SK-N-SH treated with all-trans-retinoic acid at 6 μM for 48 hours (cell line): ENCODE measurements around the gene ZNF619.
"Not testable (repeated sequence)": the region's sequence is repeated elsewhere in the genome, so short reads cannot be mapped to it uniquely, and the experiment has no call there.

ENCODE experiments used
- ATAC-seq: fragments of 200-7000 bp; cut with Tn5 transposase; 3 replicates; pipeline ENCODE4 v1.9.1; 2020; ENCODE audit warnings: mild to moderate bottlenecking, moderate library complexity
- ARNTL ChIP-seq: fragments of 450-650 bp; formaldehyde crosslinking; IDR thresholded peaks from 2 replicates; pipeline ENCODE4 v1.5.0; 2020; ENCODE audit warnings: low read depth, mild to moderate bottlenecking, moderate library complexity, borderline replicate concordance
- BACH2 ChIP-seq: fragments of 250-450 bp; sonication (Bioruptor Pico); IDR thresholded peaks from 2 replicates; pipeline ENCODE4 v1.9.0; 2021; ENCODE audit warnings: mild to moderate bottlenecking, borderline replicate concordance
- CSDC2 ChIP-seq: fragments of 250-450 bp; sonication (Bioruptor Pico); IDR thresholded peaks from 2 replicates; pipeline ENCODE4 v1.5.0; 2020; ENCODE audit warnings: mild to moderate bottlenecking, moderate library complexity
- ESRRG ChIP-seq: fragments of 250-450 bp; sonication (Bioruptor Pico); IDR thresholded peaks from 2 replicates; pipeline ENCODE4 v1.6.1; 2021; ENCODE audit warnings: mild to moderate bottlenecking
- GLIS3 ChIP-seq: fragments of 250-450 bp; sonication (Bioruptor Pico); IDR thresholded peaks from 2 replicates; pipeline ENCODE4 v1.5.0; 2020; ENCODE audit warnings: mild to moderate bottlenecking, moderate library complexity
- ISL1 ChIP-seq: fragments of 250-450 bp; sonication (Bioruptor Pico); IDR thresholded peaks from 2 replicates; pipeline ENCODE4 v2.1.2; 2022; ENCODE audit warnings: mild to moderate bottlenecking, moderate library complexity
- OSR1 ChIP-seq: fragments of 250-450 bp; sonication (Bioruptor Pico); IDR thresholded peaks from 2 replicates; pipeline ENCODE4 v1.8.0; 2022; ENCODE audit warnings: moderate library complexity, mild to moderate bottlenecking, inconsistent platforms
- PPARA ChIP-seq: fragments of 250-450 bp; sonication (Bioruptor Pico); IDR thresholded peaks from 2 replicates; pipeline ENCODE4 v1.5.0; 2020; ENCODE audit warnings: mild to moderate bottlenecking, borderline replicate concordance
- RARB ChIP-seq: fragments of 250-450 bp; sonication (Bioruptor Pico); IDR thresholded peaks from 2 replicates; pipeline ENCODE4 v1.8.0; 2021; ENCODE audit warnings: mild to moderate bottlenecking, moderate library complexity
- TCF4 ChIP-seq: fragments of 250-450 bp; sonication (Bioruptor Pico); IDR thresholded peaks from 2 replicates; pipeline ENCODE4 v1.8.0; 2021; ENCODE audit warnings: mild to moderate bottlenecking, moderate library complexity, borderline replicate concordance
- ZC3H10 ChIP-seq: fragments of 250-450 bp; sonication (Bioruptor Pico); IDR thresholded peaks from 2 replicates; pipeline ENCODE4 v1.5.1; 2021; ENCODE audit warnings: mild to moderate bottlenecking, moderate library complexity
- ZFP3 ChIP-seq: fragments of 250-450 bp; sonication (Bioruptor Pico); IDR thresholded peaks from 2 replicates; pipeline ENCODE4 v1.5.0; 2020; ENCODE audit warnings: mild to moderate bottlenecking, moderate library complexity
- ZNF565 ChIP-seq: fragments of 450-650 bp; formaldehyde crosslinking; conservative IDR thresholded peaks from 2 replicates; pipeline ENCODE4 v1.5.0; 2020; ENCODE audit warnings: low read depth, mild to moderate bottlenecking, moderate library complexity
- ZNF70 ChIP-seq: fragments of 450-650 bp; formaldehyde crosslinking; IDR thresholded peaks from 2 replicates; pipeline ENCODE4 v1.5.0; 2020; ENCODE audit warnings: mild to moderate bottlenecking, moderate library complexity
- ZNF8 ChIP-seq: fragments of 450-650 bp; formaldehyde crosslinking; IDR thresholded peaks from 2 replicates; pipeline ENCODE4 v1.5.0; 2020; ENCODE audit warnings: mild to moderate bottlenecking, moderate library complexity
- TF ChIP-seq, protein P1 (sequence below): fragments of 250-450 bp; sonication (Bioruptor Pico); IDR thresholded peaks from 2 replicates; pipeline ENCODE4 v1.5.1; 2020; ENCODE audit warnings: low read depth, mild to moderate bottlenecking, moderate library complexity
- TF ChIP-seq, protein P2 (sequence below): fragments of 250-450 bp; sonication (Bioruptor Pico); IDR thresholded peaks from 2 replicates; pipeline ENCODE4 v1.5.0; 2020; ENCODE audit warnings: mild to moderate bottlenecking, moderate library complexity
- TF ChIP-seq, protein P3 (sequence below): fragments of 250-450 bp; sonication (Bioruptor Pico); IDR thresholded peaks from 2 replicates; pipeline ENCODE4 v1.5.1; 2021; ENCODE audit warnings: mild to moderate bottlenecking, moderate library complexity
- TF ChIP-seq, protein P4 (sequence below): fragments of 250-450 bp; sonication (Bioruptor Pico); IDR thresholded peaks from 2 replicates; pipeline ENCODE4 v1.8.0; 2021; ENCODE audit warnings: low read depth, mild to moderate bottlenecking, moderate library complexity, borderline replicate concordance

ZNF619 gene

DNA sequence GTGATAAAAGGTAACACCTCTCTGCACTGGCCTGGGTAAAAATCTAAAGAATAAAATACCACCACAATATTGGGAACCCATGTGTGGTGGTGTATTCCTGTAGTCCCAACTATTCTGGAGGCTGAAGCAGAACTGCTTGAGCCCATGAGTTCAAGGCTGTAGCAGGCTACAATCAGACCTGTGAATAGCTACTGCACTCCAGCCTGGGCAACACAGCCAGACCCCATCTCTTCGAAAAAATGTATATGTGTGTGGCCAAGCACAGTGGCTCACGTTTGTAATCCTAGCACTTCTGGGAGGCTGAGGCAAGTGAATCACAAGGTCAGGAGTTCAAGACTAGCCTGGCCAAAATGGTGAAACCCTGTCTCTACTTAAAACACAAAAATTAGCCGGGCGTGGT is 21.6 kb upstream of the ZNF619 start:
- TF ChIP-seq OSR1 (CRISPR knock-in tag) (no peak), ISL1 (CRISPR knock-in tag) (no peak), ZNF8 (CRISPR knock-in tag) (no peak), RARB (CRISPR knock-in tag) (no peak), ZFP3 (CRISPR knock-in tag) (no peak)
- ATAC-seq = no peak

DNA sequence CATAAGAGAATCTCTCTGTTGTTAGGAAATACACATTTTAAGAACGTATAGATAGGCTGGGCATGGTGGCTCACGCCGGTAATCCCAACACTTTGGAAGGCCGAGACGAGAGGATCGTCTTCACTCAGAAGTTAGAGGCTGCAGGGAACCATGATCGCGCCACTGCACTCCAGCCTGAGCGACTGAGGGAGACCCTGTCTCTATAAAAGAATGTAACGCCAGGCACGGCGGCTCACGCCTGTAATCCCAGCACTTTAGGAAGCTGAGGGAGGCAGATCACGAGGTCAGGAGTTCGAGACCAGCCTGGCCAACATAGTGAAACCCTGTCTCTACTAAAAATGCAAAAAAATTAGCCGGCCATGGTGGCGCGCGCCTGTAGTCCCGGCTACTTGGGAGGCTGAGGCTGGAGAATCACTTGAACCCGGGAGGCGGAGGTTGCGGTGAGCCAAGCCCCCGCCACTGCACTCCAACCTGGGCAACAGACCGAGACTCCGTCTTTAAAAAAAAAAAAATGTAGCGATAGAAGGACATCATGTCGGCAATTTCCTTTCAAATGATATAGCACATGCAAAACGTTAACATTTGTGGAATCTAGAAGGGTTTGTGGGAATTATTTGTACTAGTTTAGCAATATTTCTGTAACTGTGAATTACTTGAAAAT is 20.5 kb upstream of the ZNF619 start:
- ATAC-seq = no peak
- TF ChIP-seq ZC3H10 (CRISPR knock-in tag) (no peak), PPARA (CRISPR knock-in tag) (no peak), GLIS3 (CRISPR knock-in tag) (no peak), TCF4 (CRISPR knock-in tag) (no peak), ZNF565 (CRISPR knock-in tag) (no peak), RARB (CRISPR knock-in tag) (no peak), ZNF8 (CRISPR knock-in tag) (no peak)
- TF ChIP-seq, protein P1, sequence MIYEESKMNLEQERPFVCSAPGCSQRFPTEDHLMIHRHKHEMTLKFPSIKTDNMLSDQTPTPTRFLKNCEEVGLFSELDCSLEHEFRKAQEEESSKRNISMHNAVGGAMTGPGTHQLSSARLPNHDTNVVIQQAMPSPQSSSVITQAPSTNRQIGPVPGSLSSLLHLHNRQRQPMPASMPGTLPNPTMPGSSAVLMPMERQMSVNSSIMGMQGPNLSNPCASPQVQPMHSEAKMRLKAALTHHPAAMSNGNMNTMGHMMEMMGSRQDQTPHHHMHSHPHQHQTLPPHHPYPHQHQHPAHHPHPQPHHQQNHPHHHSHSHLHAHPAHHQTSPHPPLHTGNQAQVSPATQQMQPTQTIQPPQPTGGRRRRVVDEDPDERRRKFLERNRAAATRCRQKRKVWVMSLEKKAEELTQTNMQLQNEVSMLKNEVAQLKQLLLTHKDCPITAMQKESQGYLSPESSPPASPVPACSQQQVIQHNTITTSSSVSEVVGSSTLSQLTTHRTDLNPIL = no peak

DNA sequence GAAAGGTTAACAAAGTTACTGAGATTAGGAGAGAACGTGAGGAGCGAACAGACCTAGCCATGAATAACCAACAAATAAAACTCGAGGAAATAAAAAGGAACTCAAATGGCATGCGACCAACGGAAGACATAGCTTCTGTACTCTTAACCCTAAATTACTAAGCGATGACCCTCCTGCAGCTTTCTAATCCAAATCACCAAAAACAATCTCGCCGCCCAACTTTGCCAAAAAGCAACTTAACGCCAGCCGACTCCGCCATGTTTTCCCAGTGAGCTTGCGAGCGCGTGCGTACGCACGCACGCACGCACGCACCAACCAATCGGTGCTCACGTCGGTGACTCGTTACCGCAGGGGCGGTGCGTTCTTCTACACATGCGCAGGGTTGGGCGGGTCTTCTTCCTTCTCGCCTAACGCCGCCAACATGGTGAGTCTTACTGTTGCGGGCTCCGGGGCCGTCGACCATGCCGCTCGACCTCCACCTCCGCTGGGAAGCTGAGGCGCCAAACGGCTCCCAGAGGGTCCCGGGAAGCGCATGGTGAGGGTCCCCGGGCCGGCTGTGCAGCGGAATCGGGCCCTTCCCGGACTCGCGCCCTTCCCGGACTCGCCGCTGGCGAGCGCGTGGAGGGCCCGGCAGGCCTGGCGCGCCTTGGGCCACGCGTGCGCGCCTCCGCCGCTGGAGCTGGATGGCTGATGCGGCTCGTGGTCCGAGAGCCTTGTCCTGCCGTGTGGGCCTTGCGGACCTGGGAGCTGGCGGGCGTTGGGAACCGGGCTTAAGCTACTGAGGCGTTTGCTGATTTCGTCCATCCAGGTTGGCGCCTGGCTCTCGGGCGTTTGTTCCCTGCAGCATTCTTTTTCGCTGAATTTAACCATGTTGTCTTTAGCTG is 19.7 kb upstream of the ZNF619 start, which contains the start of gene RPL14:
Gene RPL14, plus strand, starts transcription at position 400 of the 884 bp plus-strand sequence. Its CDS starts 133 bp downstream, at position 533.
- no peak for TF ChIP-seq ZNF70
- TF ChIP-seq, protein P2, sequence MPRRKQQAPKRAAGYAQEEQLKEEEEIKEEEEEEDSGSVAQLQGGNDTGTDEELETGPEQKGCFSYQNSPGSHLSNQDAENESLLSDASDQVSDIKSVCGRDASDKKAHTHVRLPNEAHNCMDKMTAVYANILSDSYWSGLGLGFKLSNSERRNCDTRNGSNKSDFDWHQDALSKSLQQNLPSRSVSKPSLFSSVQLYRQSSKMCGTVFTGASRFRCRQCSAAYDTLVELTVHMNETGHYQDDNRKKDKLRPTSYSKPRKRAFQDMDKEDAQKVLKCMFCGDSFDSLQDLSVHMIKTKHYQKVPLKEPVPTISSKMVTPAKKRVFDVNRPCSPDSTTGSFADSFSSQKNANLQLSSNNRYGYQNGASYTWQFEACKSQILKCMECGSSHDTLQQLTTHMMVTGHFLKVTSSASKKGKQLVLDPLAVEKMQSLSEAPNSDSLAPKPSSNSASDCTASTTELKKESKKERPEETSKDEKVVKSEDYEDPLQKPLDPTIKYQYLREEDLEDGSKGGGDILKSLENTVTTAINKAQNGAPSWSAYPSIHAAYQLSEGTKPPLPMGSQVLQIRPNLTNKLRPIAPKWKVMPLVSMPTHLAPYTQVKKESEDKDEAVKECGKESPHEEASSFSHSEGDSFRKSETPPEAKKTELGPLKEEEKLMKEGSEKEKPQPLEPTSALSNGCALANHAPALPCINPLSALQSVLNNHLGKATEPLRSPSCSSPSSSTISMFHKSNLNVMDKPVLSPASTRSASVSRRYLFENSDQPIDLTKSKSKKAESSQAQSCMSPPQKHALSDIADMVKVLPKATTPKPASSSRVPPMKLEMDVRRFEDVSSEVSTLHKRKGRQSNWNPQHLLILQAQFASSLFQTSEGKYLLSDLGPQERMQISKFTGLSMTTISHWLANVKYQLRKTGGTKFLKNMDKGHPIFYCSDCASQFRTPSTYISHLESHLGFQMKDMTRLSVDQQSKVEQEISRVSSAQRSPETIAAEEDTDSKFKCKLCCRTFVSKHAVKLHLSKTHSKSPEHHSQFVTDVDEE (CRISPR knock-in tag) = 0 out of 2 replicates have a peak, but pooled peaks have one; percentile 9
- TF ChIP-seq, all 23 proteins: peak for 1
- ATAC-seq = peak; percentile 82

DNA sequence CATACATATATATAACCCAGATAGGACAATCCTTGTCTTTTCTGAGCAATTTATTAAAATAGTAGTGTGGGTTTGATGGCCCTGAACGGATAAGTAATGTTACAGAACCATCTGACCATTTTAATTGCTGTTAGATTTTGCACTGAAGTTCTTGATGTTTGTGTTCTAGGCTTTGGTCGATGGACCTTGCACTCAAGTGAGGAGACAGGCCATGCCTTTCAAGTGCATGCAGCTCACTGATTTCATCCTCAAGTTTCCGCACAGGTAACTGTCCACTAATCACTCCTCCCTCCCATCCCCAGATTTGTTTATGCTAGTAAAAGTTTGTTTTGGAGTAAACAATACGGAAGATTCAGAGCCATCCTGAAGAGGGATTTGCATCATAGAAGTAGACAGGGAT is 18.4 kb upstream of the ZNF619 start:
- ATAC-seq = no peak

DNA sequence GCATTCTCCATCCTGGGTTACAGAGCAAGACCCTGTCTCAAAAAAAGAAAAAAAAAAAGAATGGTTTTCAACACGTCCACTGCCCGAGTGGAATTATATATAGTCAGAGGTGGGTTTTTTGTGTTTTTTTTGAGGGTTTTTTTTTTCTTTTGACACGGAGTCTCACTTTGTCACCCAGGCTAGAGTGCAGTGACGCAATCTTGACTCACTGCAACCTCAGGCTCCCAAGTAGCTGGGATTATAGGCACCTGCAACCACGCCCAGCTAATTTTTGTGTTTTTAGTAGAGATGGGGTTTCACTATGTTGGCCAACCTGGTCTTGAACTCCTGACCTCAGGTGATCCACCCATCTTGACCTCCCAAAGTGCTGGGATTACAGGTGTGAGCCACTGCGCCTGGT is 16.4 kb upstream of the ZNF619 start:
- ATAC-seq = not testable (repeated sequence)

More for the DNA sequence above, 18.4 kb upstream of the ZNF619 start:
- no peak for TF ChIP-seq OSR1 (CRISPR knock-in tag)
- no peak for TF ChIP-seq ESRRG (CRISPR knock-in tag)
- no peak for TF ChIP-seq GLIS3 (CRISPR knock-in tag)
- TF ChIP-seq BACH2 = no peak
- TF ChIP-seq, protein P3, sequence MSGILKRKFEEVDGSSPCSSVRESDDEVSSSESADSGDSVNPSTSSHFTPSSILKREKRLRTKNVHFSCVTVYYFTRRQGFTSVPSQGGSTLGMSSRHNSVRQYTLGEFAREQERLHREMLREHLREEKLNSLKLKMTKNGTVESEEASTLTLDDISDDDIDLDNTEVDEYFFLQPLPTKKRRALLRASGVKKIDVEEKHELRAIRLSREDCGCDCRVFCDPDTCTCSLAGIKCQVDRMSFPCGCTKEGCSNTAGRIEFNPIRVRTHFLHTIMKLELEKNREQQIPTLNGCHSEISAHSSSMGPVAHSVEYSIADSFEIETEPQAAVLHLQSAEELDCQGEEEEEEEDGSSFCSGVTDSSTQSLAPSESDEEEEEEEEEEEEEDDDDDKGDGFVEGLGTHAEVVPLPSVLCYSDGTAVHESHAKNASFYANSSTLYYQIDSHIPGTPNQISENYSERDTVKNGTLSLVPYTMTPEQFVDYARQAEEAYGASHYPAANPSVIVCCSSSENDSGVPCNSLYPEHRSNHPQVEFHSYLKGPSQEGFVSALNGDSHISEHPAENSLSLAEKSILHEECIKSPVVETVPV = no peak
- TF ChIP-seq ISL1 (CRISPR knock-in tag) = no peak
- TF ChIP-seq ZNF565 (CRISPR knock-in tag) = no peak

DNA sequence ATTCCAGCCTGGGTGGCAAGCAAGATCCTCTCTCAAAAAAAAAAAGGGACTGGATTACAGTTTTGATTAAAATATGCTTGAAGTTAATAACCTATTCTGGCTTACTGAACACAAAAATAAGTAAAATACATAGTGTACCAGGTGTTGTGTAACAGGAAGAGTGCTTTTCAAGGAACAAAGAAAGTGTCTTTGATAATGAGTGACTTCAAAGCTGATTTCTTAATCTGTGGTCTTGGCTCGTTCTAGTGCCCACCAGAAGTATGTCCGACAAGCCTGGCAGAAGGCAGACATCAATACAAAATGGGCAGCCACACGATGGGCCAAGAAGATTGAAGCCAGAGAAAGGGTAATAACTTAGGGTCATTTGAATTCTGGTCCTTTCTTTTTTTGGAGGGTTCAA is 15.8 kb upstream of the ZNF619 start:
- no peak for ATAC-seq
- TF ChIP-seq GLIS3 (CRISPR knock-in tag) (no peak), ZFP3 (CRISPR knock-in tag) (no peak), CSDC2 (no peak), OSR1 (CRISPR knock-in tag) (no peak), ARNTL (CRISPR knock-in tag) (no peak)
- TF ChIP-seq, protein P1 = no peak
- TF ChIP-seq, protein P4, sequence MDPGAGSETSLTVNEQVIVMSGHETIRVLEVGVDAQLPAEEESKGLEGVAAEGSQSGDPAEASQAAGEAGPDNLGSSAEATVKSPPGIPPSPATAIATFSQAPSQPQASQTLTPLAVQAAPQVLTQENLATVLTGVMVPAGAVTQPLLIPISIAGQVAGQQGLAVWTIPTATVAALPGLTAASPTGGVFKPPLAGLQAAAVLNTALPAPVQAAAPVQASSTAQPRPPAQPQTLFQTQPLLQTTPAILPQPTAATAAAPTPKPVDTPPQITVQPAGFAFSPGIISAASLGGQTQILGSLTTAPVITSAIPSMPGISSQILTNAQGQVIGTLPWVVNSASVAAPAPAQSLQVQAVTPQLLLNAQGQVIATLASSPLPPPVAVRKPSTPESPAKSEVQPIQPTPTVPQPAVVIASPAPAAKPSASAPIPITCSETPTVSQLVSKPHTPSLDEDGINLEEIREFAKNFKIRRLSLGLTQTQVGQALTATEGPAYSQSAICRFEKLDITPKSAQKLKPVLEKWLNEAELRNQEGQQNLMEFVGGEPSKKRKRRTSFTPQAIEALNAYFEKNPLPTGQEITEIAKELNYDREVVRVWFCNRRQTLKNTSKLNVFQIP (CRISPR knock-in tag) = no peak
- TF ChIP-seq, all 23 proteins: peak for 0

DNA sequence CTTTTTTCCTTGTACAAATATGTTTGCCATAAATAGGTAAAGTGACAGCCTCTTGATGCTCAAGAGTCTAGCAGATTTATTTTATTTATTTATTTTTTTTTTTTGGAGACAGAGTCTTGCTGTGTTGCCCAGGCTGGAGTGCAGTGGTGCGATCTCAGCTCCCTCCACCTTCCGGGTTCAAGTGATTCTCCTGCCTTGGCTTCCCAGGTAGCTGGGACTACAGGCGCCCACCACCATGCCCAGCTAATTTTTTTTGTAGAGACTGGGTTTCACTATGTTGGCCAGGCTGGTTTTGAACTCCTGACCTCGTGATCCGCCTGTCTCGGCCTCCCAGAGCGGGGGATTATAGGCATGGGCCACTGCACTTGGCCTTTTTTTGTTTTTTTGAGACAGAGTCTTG is 14.1 kb upstream of the ZNF619 start:
- ATAC-seq = not testable (repeated sequence)
